HEK293T (cell line): ENCODE results near the gene LRRC7.

Source experiments
- FOXA1 ChIP-seq: fragments of 450-650 bp; IDR thresholded peaks from 2 replicates; pipeline ENCODE4 v1.6.1; 2016; ENCODE audit warnings: mild to moderate bottlenecking
- FOXK2 ChIP-seq: fragments of 450-650 bp; IDR thresholded peaks from 2 replicates; pipeline ENCODE4 v1.6.1; 2016; ENCODE audit warnings: mild to moderate bottlenecking
- FOXM1 ChIP-seq: fragments of 450-650 bp; IDR thresholded peaks from 2 replicates; pipeline ENCODE4 v1.6.1; 2017; ENCODE audit warnings: mild to moderate bottlenecking, borderline replicate concordance
- SUZ12 ChIP-seq: fragments of 450-650 bp; IDR thresholded peaks from 2 replicates; pipeline ENCODE4 v1.6.1; 2016; ENCODE audit warnings: mild to moderate bottlenecking

- no peak for TF ChIP-seq FOXM1
- TF ChIP-seq FOXK2: no peak
- no peak for TF ChIP-seq SUZ12
- no peak for TF ChIP-seq FOXA1
Measured at GRCh38 chr1:69661686-69662085, 94.0 kb downstream of the LRRC7 start.
